HL-60 (cell line): ENCODE data around the gene MYCBP2.

ENCODE experiments used
- CTCF ChIP-seq: IDR thresholded peaks from one replicate; pipeline ENCODE4 v1.5.1; 2011; ENCODE audit warnings: low read length, control low read depth, inconsistent platforms; ENCODE audit not compliant: insufficient read depth
- POLR2AphosphoS5 ChIP-seq: IDR thresholded peaks from 2 replicates; pipeline ENCODE4 v1.6.1; 2012; ENCODE audit warnings: low read depth
- REST ChIP-seq: IDR thresholded peaks from 2 replicates; pipeline ENCODE4 v1.6.1; 2012; ENCODE audit warnings: low read depth; ENCODE audit not compliant: insufficient replicate concordance
- SPI1 ChIP-seq: IDR thresholded peaks from 2 replicates; pipeline ENCODE4 v1.6.1; 2012; ENCODE audit warnings: low read depth, mild to moderate bottlenecking, borderline replicate concordance

- TF ChIP-seq REST (no peak), CTCF (no peak), POLR2AphosphoS5 (no peak), SPI1 (no peak)
Observed at GRCh38 chr13:77265336-77265735, 61.6 kb downstream of the MYCBP2 start.
